ENCODE data around the gene FAT1.

The FAT1 gene

GRCh38 chr4:186581421-186581820 lies 142.2 kb downstream of the FAT1 start:
- TF ChIP-seq CTCF (IDR thresholded peaks at IDR 0.05; ENCODE audit: low read depth, low read length, poor library complexity, severe bottlenecking) (no peak), EZH2phosphoT487 (IDR thresholded peaks at IDR 0.05; ENCODE audit: borderline replicate concordance, low read length) (no peak)
- H3K36me3 ChIP-seq (ENCODE audit: control insufficient read depth, low read length): no peaks in the 10 kb centered on the region
- H3K79me2 ChIP-seq (ENCODE audit: control insufficient read depth, low read length): no peaks in the 10 kb centered on the region

GRCh38 chr4:186580669-186581068 lies 143.0 kb downstream of the FAT1 start:
- H3K4me2 ChIP-seq (ENCODE audit: low read length): no peak overlapping the region
- H4K20me1 ChIP-seq (ENCODE audit: control insufficient read depth, insufficient read depth, low read depth, low read length): no peaks in the 10 kb centered on the region
- no peaks in the 10 kb centered on the region for H3K9me3 ChIP-seq (ENCODE audit: control insufficient read depth, insufficient read depth, low read length)
- H3F3A ChIP-seq (ENCODE audit: control insufficient read depth, insufficient read depth): no peaks in the 10 kb centered on the region
- no peaks in the 10 kb centered on the region for H3K36me3 ChIP-seq (ENCODE audit: control insufficient read depth, low read length)
- H3K4me1 ChIP-seq (ENCODE audit: control insufficient read depth, low read length): no peaks in the 10 kb centered on the region
- H3K27me3 ChIP-seq (ENCODE audit: control insufficient read depth, low read length): no peaks in the 10 kb centered on the region
- no peaks in the 10 kb centered on the region for H3K9me2 ChIP-seq (replicated peaks; ENCODE audit: control insufficient read depth, low read length)
- H3K4me3 ChIP-seq (ENCODE audit: low read length): no peak overlapping the region
- no peak overlapping the region for H3K27ac ChIP-seq (ENCODE audit: low read depth, low read length)
- H3K79me2 ChIP-seq (ENCODE audit: control insufficient read depth, low read length): no peaks in the 10 kb centered on the region
- TF ChIP-seq CTCF (IDR thresholded peaks at IDR 0.05; ENCODE audit: low read depth, low read length, poor library complexity, severe bottlenecking) (no peak), EZH2phosphoT487 (IDR thresholded peaks at IDR 0.05; ENCODE audit: borderline replicate concordance, low read length) (no peak)

More at GRCh38 chr4:186581421-186581820, 142.2 kb downstream of the FAT1 start:
- no peaks in the 10 kb centered on the region for H4K20me1 ChIP-seq (ENCODE audit: control insufficient read depth, insufficient read depth, low read depth, low read length)
- no peaks in the 10 kb centered on the region for H3K9me3 ChIP-seq (ENCODE audit: control insufficient read depth, insufficient read depth, low read length)
- H3K27ac ChIP-seq (ENCODE audit: low read depth, low read length): no peak overlapping the region
- no peak overlapping the region for H3K4me2 ChIP-seq (ENCODE audit: low read length)
- no peak overlapping the region for H3K4me3 ChIP-seq (ENCODE audit: low read length)
- no peaks in the 10 kb centered on the region for H3K4me1 ChIP-seq (ENCODE audit: control insufficient read depth, low read length)
- H3K9me2 ChIP-seq (replicated peaks; ENCODE audit: control insufficient read depth, low read length): no peaks in the 10 kb centered on the region
- no peaks in the 10 kb centered on the region for H3F3A ChIP-seq (ENCODE audit: control insufficient read depth, insufficient read depth)
- no peaks in the 10 kb centered on the region for H3K27me3 ChIP-seq (ENCODE audit: control insufficient read depth, low read length)

DNA sequence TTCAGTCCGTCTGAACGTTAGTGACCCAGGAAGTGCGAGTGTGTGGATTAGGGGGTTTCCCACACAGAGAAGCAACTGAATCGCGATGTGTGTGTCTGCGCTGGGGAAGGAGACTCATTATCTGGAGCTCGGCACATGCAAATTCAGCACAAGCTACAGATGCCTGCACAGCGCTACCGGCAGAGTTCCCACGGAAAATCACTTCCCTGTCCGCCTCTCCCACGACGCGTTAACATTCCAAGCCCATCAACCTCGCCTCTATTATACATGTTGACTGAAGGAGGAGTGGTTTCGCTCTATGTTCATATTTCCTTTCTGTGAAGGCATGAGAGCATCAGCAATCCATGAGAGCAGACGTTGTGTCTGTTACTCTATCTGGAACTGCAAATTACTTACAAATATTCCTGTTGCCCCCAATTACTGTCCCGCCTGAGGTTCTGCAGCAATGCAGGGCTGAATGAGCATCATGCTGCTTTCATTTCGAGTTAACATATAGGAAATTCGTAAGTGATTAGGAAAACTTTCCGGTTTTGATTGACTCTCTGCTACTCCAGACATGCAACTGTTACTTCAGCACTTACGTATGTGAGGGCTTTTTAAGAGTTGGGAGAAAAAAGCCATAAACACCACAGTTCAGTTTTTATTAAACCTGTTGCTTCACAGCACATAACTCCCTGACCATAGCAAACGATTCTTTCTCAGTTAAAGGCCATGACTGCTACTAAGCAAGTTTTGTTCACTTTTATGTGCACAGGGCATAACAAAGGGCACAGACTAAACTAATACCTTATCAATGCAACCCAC lies 153.3 kb downstream of the FAT1 start:
- H3K4me1 ChIP-seq (ENCODE audit: control insufficient read depth, low read length): no peaks in the 10 kb centered on the region
- TF ChIP-seq EZH2phosphoT487 (IDR thresholded peaks at IDR 0.05; ENCODE audit: borderline replicate concordance, low read length) (no peak), CTCF (IDR thresholded peaks at IDR 0.05; ENCODE audit: low read depth, low read length, poor library complexity, severe bottlenecking) (no peak)
- H4K20me1 ChIP-seq (ENCODE audit: control insufficient read depth, insufficient read depth, low read depth, low read length): no peaks in the 10 kb centered on the region
- no peaks in the 10 kb centered on the region for H3K79me2 ChIP-seq (ENCODE audit: control insufficient read depth, low read length)
- no peak overlapping the region for H3K4me2 ChIP-seq (ENCODE audit: low read length)
- H3F3A ChIP-seq (ENCODE audit: control insufficient read depth, insufficient read depth): no peaks in the 10 kb centered on the region
- no peaks in the 10 kb centered on the region for H3K9me3 ChIP-seq (ENCODE audit: control insufficient read depth, insufficient read depth, low read length)
- no peaks in the 10 kb centered on the region for H3K27me3 ChIP-seq (ENCODE audit: control insufficient read depth, low read length)
- no peak overlapping the region for H3K27ac ChIP-seq (ENCODE audit: low read depth, low read length)
- no peak overlapping the region for H3K4me3 ChIP-seq (ENCODE audit: low read length)
- H3K36me3 ChIP-seq (ENCODE audit: control insufficient read depth, low read length): no peaks in the 10 kb centered on the region
- H3K9me2 ChIP-seq (replicated peaks; ENCODE audit: control insufficient read depth, low read length): no peaks in the 10 kb centered on the region

All from DOHH2 (cell line).